GM21723 (cell line): Measurements from ENCODE around the gene OXLD1.

Experiments used
- ATAC-seq: cut with Tn5 transposase; IDR thresholded peaks from one replicate; pipeline ENCODE4 v1.9.1; 2021; ENCODE audit warnings: mild to moderate bottlenecking, moderate library complexity; ENCODE audit not compliant: unreplicated experiment

OXLD1 gene

GRCh38 chr17:81702934-81703746 is 36.7 kb upstream of the OXLD1 start, which contains the start of gene MRPL12:
TSS of gene MRPL12 (plus strand) at chr17:81703367. CDS start at chr17:81703502, 135 bp downstream.
- peak; percentile 73 for ATAC-seq

- ATAC-seq: no peak
Observed at GRCh38 chr17:81701288-81702071, 35.1 kb upstream of the OXLD1 start.

GRCh38 chr17:81700353-81701287 is 34.2 kb upstream of the OXLD1 start:
- no peak for ATAC-seq

- no peak for ATAC-seq
Observed at GRCh38 chr17:81697261-81698044, 31.0 kb upstream of the OXLD1 start.

DNA sequence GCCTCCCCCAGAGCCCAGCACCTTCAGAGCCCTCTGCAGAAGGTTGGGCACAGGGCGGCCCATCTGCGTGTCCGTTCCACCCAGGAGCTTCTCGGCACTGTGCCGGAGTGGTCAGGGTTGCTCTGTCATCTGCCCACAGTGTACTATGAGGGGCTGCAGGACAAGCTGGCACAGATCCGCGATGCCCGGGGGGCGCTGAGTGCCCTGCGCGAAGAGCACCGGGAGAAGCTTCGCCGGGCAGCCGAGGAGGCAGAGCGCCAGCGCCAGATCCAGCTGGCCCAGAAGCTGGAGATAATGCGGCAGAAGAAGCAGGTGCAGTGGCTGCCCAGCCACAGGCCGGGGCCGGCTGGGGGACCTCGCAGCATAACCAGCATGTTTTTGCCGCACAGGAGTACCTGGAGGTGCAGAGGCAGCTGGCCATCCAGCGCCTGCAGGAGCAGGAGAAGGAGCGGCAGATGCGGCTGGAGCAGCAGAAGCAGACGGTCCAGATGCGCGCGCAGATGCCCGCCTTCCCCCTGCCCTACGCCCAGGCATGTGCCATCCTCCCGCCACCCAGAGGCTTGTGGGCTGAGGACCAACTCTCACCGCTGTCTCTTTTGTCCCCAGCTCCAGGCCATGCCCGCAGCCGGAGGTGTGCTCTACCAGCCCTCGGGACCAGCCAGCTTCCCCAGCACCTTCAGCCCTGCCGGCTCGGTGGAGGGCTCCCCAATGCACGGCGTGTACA is 30.0 kb upstream of the OXLD1 start:
- ATAC-seq: no peak

GRCh38 chr17:81695801-81696200 is 29.4 kb upstream of the OXLD1 start:
- ATAC-seq: no peak

DNA sequence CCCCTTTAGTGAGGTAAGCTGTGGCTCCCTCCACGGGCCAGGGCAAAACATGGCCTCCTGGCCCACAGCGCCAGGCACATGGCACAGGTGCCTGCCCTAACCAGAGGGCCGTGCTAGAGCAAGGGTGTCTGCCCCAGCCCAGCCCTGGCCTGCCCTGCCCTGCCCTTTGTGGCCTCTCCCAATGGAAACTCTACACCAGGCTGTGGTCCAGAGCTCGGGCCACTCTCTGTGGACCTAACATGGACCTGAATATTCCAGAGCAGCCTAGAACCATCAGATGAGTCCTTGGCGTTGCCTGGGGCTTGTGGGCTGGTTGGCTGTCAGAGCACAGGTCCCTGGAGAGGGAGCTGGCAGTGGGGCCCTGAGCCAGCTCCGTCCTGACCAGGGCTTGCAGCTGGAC is 28.8 kb upstream of the OXLD1 start:
- no peak for ATAC-seq

- no peak for ATAC-seq
Observed at GRCh38 chr17:81694810-81695209, 28.4 kb upstream of the OXLD1 start.

DNA sequence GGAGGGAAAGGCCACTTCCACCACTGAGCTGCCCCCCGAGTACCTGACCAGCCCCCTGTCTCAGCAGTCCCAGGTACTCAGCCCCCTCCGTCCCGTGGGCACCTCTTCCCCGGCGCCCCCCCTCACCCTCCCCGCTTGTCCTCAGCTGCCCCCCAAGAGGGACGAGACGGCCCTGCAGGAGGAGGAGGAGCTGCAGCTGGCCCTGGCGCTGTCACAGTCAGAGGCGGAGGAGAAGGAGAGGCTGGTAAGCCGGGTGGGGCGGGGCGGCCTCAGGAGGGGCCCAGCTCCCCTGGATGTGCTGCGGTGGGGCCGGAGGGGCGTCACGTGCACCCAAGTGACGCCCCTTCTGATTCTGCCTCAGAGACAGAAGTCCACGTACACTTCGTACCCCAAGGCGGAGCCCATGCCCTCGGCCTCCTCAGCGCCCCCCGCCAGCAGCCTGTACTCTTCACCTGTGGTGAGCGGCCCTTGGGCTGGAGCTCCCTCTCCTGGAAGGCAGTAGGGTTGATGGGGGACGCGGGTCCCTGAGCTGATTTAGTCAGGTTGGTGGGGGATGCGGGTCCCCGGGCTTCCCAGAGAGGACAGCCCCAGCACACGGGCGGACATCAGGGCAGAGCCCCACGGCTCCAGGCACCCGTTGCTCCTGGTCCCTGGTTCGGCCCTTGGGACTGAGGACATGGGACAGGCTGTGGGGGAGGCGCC is 27.3 kb upstream of the OXLD1 start:
- ATAC-seq: no peak

DNA sequence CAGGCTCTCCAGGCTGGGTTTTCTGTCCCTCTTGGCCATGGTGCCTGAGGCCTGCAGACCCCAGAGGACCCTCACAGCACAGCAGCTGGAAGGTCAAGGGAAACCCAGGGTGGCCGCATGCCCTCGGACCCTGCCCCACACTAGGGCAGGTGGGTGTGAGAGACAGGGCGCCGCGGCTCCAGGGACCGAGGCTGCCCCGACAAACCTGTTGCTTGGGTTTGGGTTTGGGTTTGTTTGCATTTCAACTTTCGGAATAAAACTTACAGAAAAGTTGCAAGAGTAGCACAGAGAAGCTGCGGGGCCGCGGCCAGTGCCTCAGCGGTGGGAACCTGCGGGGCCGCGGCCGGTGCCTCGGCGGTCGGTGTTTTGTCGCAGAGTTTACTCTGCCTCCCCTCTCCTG is 25.2 kb upstream of the OXLD1 start:
- ATAC-seq: no peak

- no peak for ATAC-seq
Observed at GRCh38 chr17:81691196-81691595, 24.8 kb upstream of the OXLD1 start.

DNA sequence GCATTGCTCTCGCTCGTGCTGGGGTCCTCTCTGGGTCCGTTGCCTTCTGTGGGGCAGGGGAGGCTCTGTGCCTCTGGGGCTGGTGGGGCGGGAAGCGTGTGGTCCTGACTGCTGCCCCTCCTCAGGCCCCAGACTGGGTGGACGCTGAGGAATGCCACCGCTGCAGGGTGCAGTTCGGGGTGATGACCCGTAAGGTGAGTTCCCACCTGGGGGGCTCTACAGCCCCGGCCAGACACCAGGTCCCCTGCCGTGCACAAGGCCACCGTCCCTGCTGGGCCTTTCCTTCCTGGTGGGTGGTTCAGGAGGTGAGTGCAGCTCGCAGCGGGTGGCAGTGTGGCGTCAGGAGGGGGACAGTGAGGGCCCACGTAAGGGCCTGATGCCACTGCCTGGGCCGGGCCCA is 24.1 kb upstream of the OXLD1 start:
- no peak for ATAC-seq

- no peak for ATAC-seq
Observed at GRCh38 chr17:81690066-81690465, 23.7 kb upstream of the OXLD1 start.

DNA sequence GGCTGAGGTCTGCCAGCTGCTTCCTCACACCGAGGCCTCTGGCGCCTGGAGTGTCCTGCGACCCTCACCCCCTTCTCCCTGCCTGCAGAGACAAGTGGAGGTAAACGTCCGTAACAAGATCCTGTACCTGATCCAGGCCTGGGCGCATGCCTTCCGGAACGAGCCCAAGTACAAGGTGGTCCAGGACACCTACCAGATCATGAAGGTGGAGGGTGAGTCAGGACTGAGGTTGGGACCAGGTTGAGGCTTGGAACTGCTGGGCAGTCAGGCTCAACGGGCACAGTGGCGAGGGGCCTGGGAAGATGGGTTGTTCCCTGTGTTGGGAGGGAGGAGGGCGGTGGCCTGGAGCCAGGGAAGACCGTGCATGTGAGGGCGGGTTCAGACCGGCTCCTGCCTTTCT is 22.2 kb upstream of the OXLD1 start:
- ATAC-seq: no peak

DNA sequence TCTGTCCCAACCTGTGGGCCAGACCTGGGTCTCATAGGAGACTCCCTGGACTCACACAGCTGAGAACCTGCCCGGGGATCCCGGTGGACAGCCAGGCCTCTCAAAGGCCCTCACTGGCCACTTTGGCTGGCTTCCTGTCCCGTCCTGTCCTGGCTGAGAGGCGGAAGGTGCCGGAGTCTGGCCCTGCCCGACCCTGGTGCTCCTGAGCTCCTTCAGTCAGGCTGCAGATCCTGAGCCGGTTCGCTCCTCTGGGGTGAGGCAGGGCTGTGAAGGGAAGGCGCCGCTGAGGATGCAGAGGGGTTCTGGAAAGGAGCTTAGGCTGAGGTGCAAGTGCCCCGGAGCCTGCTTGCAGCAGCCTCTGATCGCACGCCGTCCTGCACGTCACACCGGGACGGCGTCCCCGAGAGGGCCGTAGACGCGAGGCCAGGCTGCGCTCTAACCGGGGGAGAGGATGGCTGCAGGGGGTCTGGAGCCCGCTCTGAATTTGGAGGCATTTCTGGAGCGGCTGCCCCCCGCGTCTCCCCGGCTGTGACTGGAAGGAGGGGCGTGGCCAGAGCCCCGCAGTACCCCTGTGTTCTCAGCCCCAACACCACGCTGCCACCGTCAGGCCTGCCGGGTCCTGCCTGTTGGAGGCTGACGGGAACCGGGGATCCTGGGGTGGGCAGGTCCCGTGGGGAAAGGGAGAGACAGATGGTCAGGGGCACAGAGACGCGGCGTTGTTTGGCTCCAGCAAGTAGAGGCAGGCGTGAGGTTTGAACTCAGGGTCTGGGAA is 21.6 kb upstream of the OXLD1 start:
- no peak for ATAC-seq

- no peak for ATAC-seq
Observed at GRCh38 chr17:81686614-81687013, 20.2 kb upstream of the OXLD1 start.

DNA sequence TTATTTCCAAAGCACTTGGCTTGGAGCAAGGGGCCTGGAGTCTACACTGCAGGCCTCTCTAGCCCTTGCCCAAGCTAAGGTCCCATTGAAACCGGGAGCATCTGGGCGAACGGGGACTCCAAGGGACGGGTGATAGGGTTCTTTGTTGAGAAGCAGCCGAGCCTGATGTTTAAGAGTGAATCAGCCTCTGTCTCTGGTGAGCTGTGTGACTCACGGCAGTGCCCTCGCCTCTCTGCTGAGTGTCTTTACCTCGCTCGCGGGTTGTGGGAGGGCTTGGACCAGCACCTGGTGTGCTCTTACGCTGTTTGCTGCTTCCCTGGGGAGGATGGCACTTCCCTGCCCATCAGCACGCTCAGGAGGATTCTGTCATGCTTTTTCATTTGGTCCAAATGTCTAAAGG is 18.7 kb upstream of the OXLD1 start:
- ATAC-seq: no peak

DNA sequence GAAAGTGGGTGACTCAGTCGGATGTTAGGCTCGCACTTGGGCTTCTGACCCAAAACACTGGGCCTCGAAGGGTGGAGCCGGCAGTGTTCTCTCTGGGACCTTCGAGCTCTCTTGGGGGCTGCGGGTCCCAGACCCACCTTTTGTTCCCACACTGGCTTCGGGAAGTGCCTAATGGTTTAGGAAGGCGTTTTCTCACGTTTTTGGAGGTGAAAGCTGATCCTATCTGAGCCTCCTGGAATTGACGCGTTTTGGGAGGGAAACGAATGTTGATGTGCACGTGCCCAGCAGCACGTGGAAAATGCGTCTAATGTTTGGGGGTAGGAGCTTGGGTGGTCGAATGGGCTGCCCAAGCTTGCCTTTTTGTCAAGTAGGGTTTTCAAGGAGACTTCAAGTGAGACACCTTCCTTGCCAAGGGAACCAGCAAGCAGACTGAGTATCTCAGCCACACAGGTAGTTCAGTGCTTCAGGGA is 18.1 kb upstream of the OXLD1 start:
- no peak for ATAC-seq
